ENCODE measurements around the gene TRAPPC2. TPM values are rescaled to one million over a fixed set of nuclear protein-coding genes. Genes with fewer than 3 reads are reported as not detected.

Gene TRAPPC2
- total RNA-seq, 1 donor from 2014 or later, result 20.2 TPM

- Mint-ChIP-seq H3K4me3 (no peak overlapping the region), H3K27me3 (ENCODE audit: low read depth) (no peaks in the 10 kb centered on the region), H3K36me3 (peaks cover 19% of the 10 kb centered on the region), H3K27ac (peak overlapping the region; percentile 88), H3K4me1 (peaks cover 21% of the 10 kb centered on the region), H3K9me3 (peaks cover 29% of the 10 kb centered on the region)
- DNase-seq (ENCODE audit: low spot score in 2 of 2, unreplicated experiment in 2 of 2), result no peak
- no peak for TF ChIP-seq CTCF (IDR thresholded peaks at IDR 0.05; ENCODE audit: unreplicated experiment)
These were observed 12.5 kb downstream of the TRAPPC2 start for GRCh38 chrX:13721819-13722519.

GRCh38 chrX:13721371-13721770 is 13.0 kb downstream of the TRAPPC2 start:
- Mint-ChIP-seq H3K9me3 (peaks cover 24% of the 10 kb centered on the region), H3K36me3 (peaks cover 14% of the 10 kb centered on the region), H3K4me3 (no peak overlapping the region), H3K4me1 (peaks cover 21% of the 10 kb centered on the region), H3K27me3 (ENCODE audit: low read depth) (no peaks in the 10 kb centered on the region), H3K27ac (peak overlapping the region; percentile 88)
- DNase-seq (ENCODE audit: low spot score in 2 of 2, unreplicated experiment in 2 of 2), result no peak
- no peak for TF ChIP-seq CTCF (IDR thresholded peaks at IDR 0.05; ENCODE audit: unreplicated experiment)

GRCh38 chrX:13719192-13719856 is 15.1 kb downstream of the TRAPPC2 start:
- Mint-ChIP-seq H3K36me3 (peaks cover 14% of the 10 kb centered on the region), H3K4me3 (no peak overlapping the region), H3K27me3 (ENCODE audit: low read depth) (no peaks in the 10 kb centered on the region), H3K9me3 (peaks cover 22% of the 10 kb centered on the region), H3K27ac (peak overlapping the region; percentile 30), H3K4me1 (peaks cover 21% of the 10 kb centered on the region)
- no peak for TF ChIP-seq CTCF (IDR thresholded peaks at IDR 0.05; ENCODE audit: unreplicated experiment)
- DNase-seq (ENCODE audit: low spot score in 2 of 2, unreplicated experiment in 2 of 2), result no peak

GRCh38 chrX:13717700-13718472 is 16.5 kb downstream of the TRAPPC2 start:
- Mint-ChIP-seq H3K27me3 (ENCODE audit: low read depth) (no peaks in the 10 kb centered on the region), H3K4me1 (peaks cover 21% of the 10 kb centered on the region), H3K27ac (peak overlapping the region; percentile 78), H3K36me3 (peaks cover 7% of the 10 kb centered on the region), H3K9me3 (peaks cover 13% of the 10 kb centered on the region), H3K4me3 (no peak overlapping the region)
- TF ChIP-seq CTCF (IDR thresholded peaks at IDR 0.05; ENCODE audit: unreplicated experiment), result no peak
- no peak for DNase-seq (ENCODE audit: low spot score in 2 of 2, unreplicated experiment in 2 of 2)

GRCh38 chrX:13716905-13717304 is 17.5 kb downstream of the TRAPPC2 start:
- Mint-ChIP-seq H3K9me3 (peaks cover 13% of the 10 kb centered on the region), H3K27ac (no peak overlapping the region), H3K36me3 (peaks cover 7% of the 10 kb centered on the region), H3K27me3 (ENCODE audit: low read depth) (no peaks in the 10 kb centered on the region), H3K4me1 (peaks cover 16% of the 10 kb centered on the region), H3K4me3 (no peak overlapping the region)
- no peak for TF ChIP-seq CTCF (IDR thresholded peaks at IDR 0.05; ENCODE audit: unreplicated experiment)
- DNase-seq (ENCODE audit: low spot score in 2 of 2, unreplicated experiment in 2 of 2), result no peak
